GM23338 (cell line): ENCODE results near the gene GUCA1C. TPM values are rescaled to one million over a fixed set of nuclear protein-coding genes. Genes with fewer than 3 reads are reported as not detected.

Source experiments
- ATAC-seq: fragments of 200-7000 bp; cut with Tn5 transposase; 3 replicates; pipeline ENCODE4 v1.9.1; 2020
- DNase-seq: peaks from one replicate; pipeline ENCODE4 v3.0.0-alpha.2; 2015; ENCODE audit warnings: low spot score
- H2AFZ ChIP-seq: fragments of 200-600 bp; sonication (generic); 2 replicates; pipeline ENCODE4 v1.8.0; 2016; ENCODE audit warnings: antibody characterized with exemption, mild to moderate bottlenecking, moderate library complexity
- H3F3A ChIP-seq: fragments of 200-600 bp; sonication (generic); replicated peaks from 2 replicates; pipeline ENCODE4 v1.8.0; 2017; ENCODE audit warnings: antibody characterized with exemption, mixed run types, low read depth
- H3K27ac ChIP-seq: fragments of 200-600 bp; sonication (generic); 2 replicates; pipeline ENCODE4 v1.6.1; 2016; ENCODE audit warnings: low read depth
- H3K27me3 ChIP-seq: fragments of 200-600 bp; sonication (generic); 2 replicates; pipeline ENCODE4 v1.8.0; 2016; ENCODE audit warnings: mild to moderate bottlenecking, mixed run types, moderate library complexity; ENCODE audit not compliant: insufficient read depth
- H3K36me3 ChIP-seq: fragments of 200-600 bp; sonication (generic); 2 replicates; pipeline ENCODE4 v1.8.0; 2016; ENCODE audit warnings: mild to moderate bottlenecking; ENCODE audit not compliant: insufficient read depth
- H3K4me1 ChIP-seq: fragments of 200-600 bp; sonication (generic); 2 replicates; pipeline ENCODE4 v1.8.0; 2016; ENCODE audit warnings: mild to moderate bottlenecking, moderate library complexity; ENCODE audit not compliant: insufficient read depth
- H3K4me2 ChIP-seq: fragments of 200-600 bp; sonication (generic); 2 replicates; pipeline ENCODE4 v1.7.1; 2017; ENCODE audit warnings: mixed run types
- H3K4me3 ChIP-seq: fragments of 200-600 bp; sonication (generic); 2 replicates; pipeline ENCODE4 v1.6.1; 2016; ENCODE audit warnings: mixed run types
- H3K79me2 ChIP-seq: fragments of 200-600 bp; sonication (generic); replicated peaks from 2 replicates; pipeline ENCODE4 v1.8.0; 2017; ENCODE audit warnings: mild to moderate bottlenecking; ENCODE audit not compliant: insufficient read depth
- H3K9me2 ChIP-seq: fragments of 200-600 bp; sonication (generic); 2 replicates; pipeline ENCODE4 v1.8.0; 2017; ENCODE audit not compliant: insufficient read depth
- H4K20me1 ChIP-seq: fragments of 200-600 bp; sonication (generic); replicated peaks from 2 replicates; pipeline ENCODE4 v1.8.0; 2017; ENCODE audit warnings: mild to moderate bottlenecking; ENCODE audit not compliant: insufficient read depth
- H3K27ac Mint-ChIP-seq: 2 replicates; pipeline ENCODE4 v1.8.0; 2020; ENCODE audit warnings: inconsistent platforms, mild to moderate bottlenecking, moderate library complexity, mixed read lengths
- H3K27me3 Mint-ChIP-seq: 3 replicates; pipeline ENCODE4 v1.8.0; 2022; ENCODE audit warnings: low read depth, mild to moderate bottlenecking, moderate library complexity, mixed read lengths, inconsistent platforms; ENCODE audit not compliant: insufficient read depth, poor library complexity
- H3K36me3 Mint-ChIP-seq: 3 replicates; pipeline ENCODE4 v1.8.0; 2021; ENCODE audit warnings: low read depth, mild to moderate bottlenecking, inconsistent platforms, moderate library complexity, mixed read lengths
- H3K4me1 Mint-ChIP-seq: 3 replicates; pipeline ENCODE4 v1.8.0; 2020; ENCODE audit warnings: mild to moderate bottlenecking, inconsistent platforms, mixed read lengths
- H3K4me3 Mint-ChIP-seq: 3 replicates; pipeline ENCODE4 v1.8.0; 2021; ENCODE audit warnings: moderate library complexity, mild to moderate bottlenecking, inconsistent platforms, mixed read lengths
- H3K9me3 Mint-ChIP-seq: 3 replicates; pipeline ENCODE4 v1.8.0; 2020; ENCODE audit warnings: moderate library complexity, mild to moderate bottlenecking, inconsistent platforms, mixed read lengths
- CREB1 ChIP-seq: fragments of 250-450 bp; sonication (Bioruptor Pico); IDR thresholded peaks from 2 replicates; pipeline ENCODE4 v1.5.0; 2020; ENCODE audit warnings: low read depth, mild to moderate bottlenecking, moderate library complexity
- EZH2 ChIP-seq: fragments of 200-600 bp; sonication (generic); IDR thresholded peaks from one replicate; pipeline ENCODE4 v1.8.0; 2017; ENCODE audit warnings: antibody characterized with exemption, mild to moderate bottlenecking, low read depth; ENCODE audit not compliant: unreplicated experiment
- EZH2phosphoT487 ChIP-seq: fragments of 200-600 bp; sonication (generic); IDR thresholded peaks from one replicate; pipeline ENCODE4 v1.8.1; 2018; ENCODE audit warnings: antibody characterized with exemption; ENCODE audit not compliant: unreplicated experiment
- JUNB ChIP-seq: IDR thresholded peaks from one replicate; pipeline ENCODE4 v1.6.1; 2016; ENCODE audit warnings: antibody characterized with exemption; ENCODE audit not compliant: unreplicated experiment
- POLR2AphosphoS5 ChIP-seq: IDR thresholded peaks from 2 replicates; pipeline ENCODE4 v1.6.1; 2016; ENCODE audit warnings: antibody characterized with exemption, low read depth
- ZNF331 ChIP-seq: fragments of 250-450 bp; sonication (Bioruptor Pico); IDR thresholded peaks from 2 replicates; pipeline ENCODE4 v1.5.0; 2020; ENCODE audit warnings: low read depth, mild to moderate bottlenecking, moderate library complexity
- polyA plus RNA-seq: library from polyadenylated mRNA; unstranded; fragments of >200 nt; fragmentation: Nextera tagmentation; extraction: Ambion mirVana; gene quantifications from 2 replicates; pipeline ENCODE4 v1.2.1, GENCODE V29; 2016
- total RNA-seq: library from RNA; depleted of rRNA; stranded (reverse); fragments of >200 nt; shearing (Covaris generic); gene quantifications from 2 replicates; pipeline ENCODE4 v1.2.3, GENCODE V29; 2014
- TF ChIP-seq, protein P1 (sequence below), 2 experiments: fragments of 200-600 bp in 1 of 2; sonication (generic) in 1 of 2; conservative IDR thresholded peaks; 2 replicates each; pipeline versions ENCODE4 v1.5.1 to v1.6.1; 2016 to 2017; ENCODE audit warnings: antibody characterized with exemption in 2 of 2, low read depth in 2 of 2, mild to moderate bottlenecking in 2 of 2, moderate library complexity in 1 of 2
- TF ChIP-seq, protein P2 (sequence below): IDR thresholded peaks from 2 replicates; pipeline ENCODE4 v1.6.1; 2016; ENCODE audit warnings: antibody characterized with exemption
- TF ChIP-seq, protein P3 (sequence below): IDR thresholded peaks from one replicate; pipeline ENCODE4 v1.6.1; 2018; ENCODE audit warnings: antibody characterized with exemption; ENCODE audit not compliant: unreplicated experiment
- TF ChIP-seq, protein P4 (sequence below): fragments of 250-450 bp; sonication (Bioruptor Pico); IDR thresholded peaks from 2 replicates; pipeline ENCODE4 v1.5.0; 2020; ENCODE audit warnings: mild to moderate bottlenecking, moderate library complexity

The GUCA1C gene
- total and polyA plus RNA-seq, 2 experiments from 2014 or later: not detected

DNA sequence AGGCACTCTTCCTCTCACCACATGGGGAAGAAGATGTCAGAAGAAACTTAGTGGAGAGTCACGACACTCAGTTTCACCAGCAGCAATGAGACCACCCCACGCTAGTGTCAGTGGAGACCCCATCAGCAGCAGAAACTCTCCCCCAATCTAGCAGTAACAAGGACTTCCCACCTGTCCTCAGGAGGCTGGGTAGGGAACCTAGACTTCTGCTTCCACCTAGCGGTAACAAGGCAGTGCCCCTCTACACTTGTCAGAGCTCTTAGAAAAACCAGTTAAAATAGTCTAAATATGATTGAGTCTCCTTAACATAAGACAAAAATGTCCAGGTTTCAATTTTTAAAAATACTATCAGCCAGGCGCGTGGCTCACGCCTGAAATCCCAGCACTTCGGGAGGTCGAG is 73.8 kb downstream of the GUCA1C start:
- H3K27me3 ChIP-seq: no peaks in the 10 kb centered on the region
- Mint-ChIP-seq H3K4me3 (no peak overlapping the region), H3K27ac (no peak overlapping the region), H3K27me3 (no peaks in the 10 kb centered on the region), H3K9me3 (no peaks in the 10 kb centered on the region), H3K4me1 (no peaks in the 10 kb centered on the region), H3K36me3 (no peaks in the 10 kb centered on the region)
- no peaks in the 10 kb centered on the region for H3K4me1 ChIP-seq
- H4K20me1 ChIP-seq: no peaks in the 10 kb centered on the region
- H3K4me3 ChIP-seq: no peak overlapping the region
- H3K79me2 ChIP-seq: no peaks in the 10 kb centered on the region
- ATAC-seq (peak; percentile 64), DNase-seq (peak; percentile 12)
- no peaks in the 10 kb centered on the region for H3K36me3 ChIP-seq
- H3K4me2 ChIP-seq: no peak overlapping the region
- TF ChIP-seq POLR2AphosphoS5: no peak
- TF ChIP-seq, protein P1, sequence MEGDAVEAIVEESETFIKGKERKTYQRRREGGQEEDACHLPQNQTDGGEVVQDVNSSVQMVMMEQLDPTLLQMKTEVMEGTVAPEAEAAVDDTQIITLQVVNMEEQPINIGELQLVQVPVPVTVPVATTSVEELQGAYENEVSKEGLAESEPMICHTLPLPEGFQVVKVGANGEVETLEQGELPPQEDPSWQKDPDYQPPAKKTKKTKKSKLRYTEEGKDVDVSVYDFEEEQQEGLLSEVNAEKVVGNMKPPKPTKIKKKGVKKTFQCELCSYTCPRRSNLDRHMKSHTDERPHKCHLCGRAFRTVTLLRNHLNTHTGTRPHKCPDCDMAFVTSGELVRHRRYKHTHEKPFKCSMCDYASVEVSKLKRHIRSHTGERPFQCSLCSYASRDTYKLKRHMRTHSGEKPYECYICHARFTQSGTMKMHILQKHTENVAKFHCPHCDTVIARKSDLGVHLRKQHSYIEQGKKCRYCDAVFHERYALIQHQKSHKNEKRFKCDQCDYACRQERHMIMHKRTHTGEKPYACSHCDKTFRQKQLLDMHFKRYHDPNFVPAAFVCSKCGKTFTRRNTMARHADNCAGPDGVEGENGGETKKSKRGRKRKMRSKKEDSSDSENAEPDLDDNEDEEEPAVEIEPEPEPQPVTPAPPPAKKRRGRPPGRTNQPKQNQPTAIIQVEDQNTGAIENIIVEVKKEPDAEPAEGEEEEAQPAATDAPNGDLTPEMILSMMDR (conservative IDR thresholded peaks at IDR 0.05; ENCODE audit: low read depth in 2 of 2): peak; percentile 42 to 64
- no peak overlapping the region for H3K27ac ChIP-seq
- no peaks in the 10 kb centered on the region for H3F3A ChIP-seq
- H2AFZ ChIP-seq: no peak overlapping the region
- H3K9me2 ChIP-seq: no peaks in the 10 kb centered on the region

DNA sequence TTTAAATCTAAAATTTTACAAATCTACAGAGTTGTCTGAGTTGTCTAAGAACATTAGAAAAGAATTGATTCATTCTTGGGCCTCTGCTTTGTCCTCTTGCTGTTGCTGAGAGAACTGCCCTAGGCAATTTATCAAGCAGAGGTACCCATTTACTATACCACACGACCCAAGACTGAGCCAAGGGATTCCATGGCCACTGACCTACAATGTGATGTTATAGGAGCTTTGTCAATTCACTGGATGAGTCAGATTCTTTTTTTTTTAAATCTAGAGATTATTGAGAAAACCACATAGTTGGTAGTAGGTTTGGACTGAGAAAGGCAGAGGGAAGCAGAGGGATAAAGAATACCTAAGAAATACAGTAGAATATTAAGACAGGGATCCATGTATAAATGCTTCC is 75.8 kb downstream of the GUCA1C start:
- no peak for TF ChIP-seq EZH2
- no peak for TF ChIP-seq ZNF331 (CRISPR knock-in tag)
- TF ChIP-seq POLR2AphosphoS5: no peak
- TF ChIP-seq CREB1: no peak
- TF ChIP-seq, protein P2, sequence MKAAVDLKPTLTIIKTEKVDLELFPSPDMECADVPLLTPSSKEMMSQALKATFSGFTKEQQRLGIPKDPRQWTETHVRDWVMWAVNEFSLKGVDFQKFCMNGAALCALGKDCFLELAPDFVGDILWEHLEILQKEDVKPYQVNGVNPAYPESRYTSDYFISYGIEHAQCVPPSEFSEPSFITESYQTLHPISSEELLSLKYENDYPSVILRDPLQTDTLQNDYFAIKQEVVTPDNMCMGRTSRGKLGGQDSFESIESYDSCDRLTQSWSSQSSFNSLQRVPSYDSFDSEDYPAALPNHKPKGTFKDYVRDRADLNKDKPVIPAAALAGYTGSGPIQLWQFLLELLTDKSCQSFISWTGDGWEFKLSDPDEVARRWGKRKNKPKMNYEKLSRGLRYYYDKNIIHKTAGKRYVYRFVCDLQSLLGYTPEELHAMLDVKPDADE: no peak
- TF ChIP-seq, protein P3, sequence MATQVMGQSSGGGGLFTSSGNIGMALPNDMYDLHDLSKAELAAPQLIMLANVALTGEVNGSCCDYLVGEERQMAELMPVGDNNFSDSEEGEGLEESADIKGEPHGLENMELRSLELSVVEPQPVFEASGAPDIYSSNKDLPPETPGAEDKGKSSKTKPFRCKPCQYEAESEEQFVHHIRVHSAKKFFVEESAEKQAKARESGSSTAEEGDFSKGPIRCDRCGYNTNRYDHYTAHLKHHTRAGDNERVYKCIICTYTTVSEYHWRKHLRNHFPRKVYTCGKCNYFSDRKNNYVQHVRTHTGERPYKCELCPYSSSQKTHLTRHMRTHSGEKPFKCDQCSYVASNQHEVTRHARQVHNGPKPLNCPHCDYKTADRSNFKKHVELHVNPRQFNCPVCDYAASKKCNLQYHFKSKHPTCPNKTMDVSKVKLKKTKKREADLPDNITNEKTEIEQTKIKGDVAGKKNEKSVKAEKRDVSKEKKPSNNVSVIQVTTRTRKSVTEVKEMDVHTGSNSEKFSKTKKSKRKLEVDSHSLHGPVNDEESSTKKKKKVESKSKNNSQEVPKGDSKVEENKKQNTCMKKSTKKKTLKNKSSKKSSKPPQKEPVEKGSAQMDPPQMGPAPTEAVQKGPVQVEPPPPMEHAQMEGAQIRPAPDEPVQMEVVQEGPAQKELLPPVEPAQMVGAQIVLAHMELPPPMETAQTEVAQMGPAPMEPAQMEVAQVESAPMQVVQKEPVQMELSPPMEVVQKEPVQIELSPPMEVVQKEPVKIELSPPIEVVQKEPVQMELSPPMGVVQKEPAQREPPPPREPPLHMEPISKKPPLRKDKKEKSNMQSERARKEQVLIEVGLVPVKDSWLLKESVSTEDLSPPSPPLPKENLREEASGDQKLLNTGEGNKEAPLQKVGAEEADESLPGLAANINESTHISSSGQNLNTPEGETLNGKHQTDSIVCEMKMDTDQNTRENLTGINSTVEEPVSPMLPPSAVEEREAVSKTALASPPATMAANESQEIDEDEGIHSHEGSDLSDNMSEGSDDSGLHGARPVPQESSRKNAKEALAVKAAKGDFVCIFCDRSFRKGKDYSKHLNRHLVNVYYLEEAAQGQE: no peak
- no peak for TF ChIP-seq EZH2phosphoT487
- TF ChIP-seq, protein P4, sequence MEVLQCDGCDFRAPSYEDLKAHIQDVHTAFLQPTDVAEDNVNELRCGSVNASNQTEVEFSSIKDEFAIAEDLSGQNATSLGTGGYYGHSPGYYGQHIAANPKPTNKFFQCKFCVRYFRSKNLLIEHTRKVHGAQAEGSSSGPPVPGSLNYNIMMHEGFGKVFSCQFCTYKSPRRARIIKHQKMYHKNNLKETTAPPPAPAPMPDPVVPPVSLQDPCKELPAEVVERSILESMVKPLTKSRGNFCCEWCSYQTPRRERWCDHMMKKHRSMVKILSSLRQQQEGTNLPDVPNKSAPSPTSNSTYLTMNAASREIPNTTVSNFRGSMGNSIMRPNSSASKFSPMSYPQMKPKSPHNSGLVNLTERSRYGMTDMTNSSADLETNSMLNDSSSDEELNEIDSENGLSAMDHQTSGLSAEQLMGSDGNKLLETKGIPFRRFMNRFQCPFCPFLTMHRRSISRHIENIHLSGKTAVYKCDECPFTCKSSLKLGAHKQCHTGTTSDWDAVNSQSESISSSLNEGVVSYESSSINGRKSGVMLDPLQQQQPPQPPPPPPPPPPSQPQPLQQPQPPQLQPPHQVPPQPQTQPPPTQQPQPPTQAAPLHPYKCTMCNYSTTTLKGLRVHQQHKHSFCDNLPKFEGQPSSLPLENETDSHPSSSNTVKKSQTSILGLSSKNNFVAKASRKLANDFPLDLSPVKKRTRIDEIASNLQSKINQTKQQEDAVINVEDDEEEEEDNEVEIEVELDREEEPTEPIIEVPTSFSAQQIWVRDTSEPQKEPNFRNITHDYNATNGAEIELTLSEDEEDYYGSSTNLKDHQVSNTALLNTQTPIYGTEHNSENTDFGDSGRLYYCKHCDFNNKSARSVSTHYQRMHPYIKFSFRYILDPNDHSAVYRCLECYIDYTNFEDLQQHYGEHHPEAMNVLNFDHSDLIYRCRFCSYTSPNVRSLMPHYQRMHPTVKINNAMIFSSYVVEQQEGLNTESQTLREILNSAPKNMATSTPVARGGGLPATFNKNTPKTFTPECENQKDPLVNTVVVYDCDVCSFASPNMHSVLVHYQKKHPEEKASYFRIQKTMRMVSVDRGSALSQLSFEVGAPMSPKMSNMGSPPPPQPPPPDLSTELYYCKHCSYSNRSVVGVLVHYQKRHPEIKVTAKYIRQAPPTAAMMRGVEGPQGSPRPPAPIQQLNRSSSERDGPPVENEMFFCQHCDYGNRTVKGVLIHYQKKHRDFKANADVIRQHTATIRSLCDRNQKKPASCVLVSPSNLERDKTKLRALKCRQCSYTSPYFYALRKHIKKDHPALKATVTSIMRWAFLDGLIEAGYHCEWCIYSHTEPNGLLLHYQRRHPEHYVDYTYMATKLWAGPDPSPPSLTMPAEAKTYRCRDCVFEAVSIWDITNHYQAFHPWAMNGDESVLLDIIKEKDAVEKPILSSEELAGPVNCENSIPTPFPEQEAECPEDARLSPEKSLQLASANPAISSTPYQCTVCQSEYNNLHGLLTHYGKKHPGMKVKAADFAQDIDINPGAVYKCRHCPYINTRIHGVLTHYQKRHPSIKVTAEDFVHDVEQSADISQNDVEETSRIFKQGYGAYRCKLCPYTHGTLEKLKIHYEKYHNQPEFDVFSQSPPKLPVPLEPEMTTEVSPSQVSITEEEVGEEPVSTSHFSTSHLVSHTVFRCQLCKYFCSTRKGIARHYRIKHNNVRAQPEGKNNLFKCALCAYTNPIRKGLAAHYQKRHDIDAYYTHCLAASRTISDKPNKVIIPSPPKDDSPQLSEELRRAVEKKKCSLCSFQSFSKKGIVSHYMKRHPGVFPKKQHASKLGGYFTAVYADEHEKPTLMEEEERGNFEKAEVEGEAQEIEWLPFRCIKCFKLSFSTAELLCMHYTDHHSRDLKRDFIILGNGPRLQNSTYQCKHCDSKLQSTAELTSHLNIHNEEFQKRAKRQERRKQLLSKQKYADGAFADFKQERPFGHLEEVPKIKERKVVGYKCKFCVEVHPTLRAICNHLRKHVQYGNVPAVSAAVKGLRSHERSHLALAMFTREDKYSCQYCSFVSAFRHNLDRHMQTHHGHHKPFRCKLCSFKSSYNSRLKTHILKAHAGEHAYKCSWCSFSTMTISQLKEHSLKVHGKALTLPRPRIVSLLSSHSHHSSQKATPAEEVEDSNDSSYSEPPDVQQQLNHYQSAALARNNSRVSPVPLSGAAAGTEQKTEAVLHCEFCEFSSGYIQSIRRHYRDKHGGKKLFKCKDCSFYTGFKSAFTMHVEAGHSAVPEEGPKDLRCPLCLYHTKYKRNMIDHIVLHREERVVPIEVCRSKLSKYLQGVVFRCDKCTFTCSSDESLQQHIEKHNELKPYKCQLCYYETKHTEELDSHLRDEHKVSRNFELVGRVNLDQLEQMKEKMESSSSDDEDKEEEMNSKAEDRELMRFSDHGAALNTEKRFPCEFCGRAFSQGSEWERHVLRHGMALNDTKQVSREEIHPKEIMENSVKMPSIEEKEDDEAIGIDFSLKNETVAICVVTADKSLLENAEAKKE: no peak
- TF ChIP-seq JUNB: no peak
- H3K27me3 ChIP-seq: no peaks in the 10 kb centered on the region
- no peak overlapping the region for H2AFZ ChIP-seq
- no peaks in the 10 kb centered on the region for H3K4me1 ChIP-seq
- Mint-ChIP-seq H3K4me1 (no peaks in the 10 kb centered on the region), H3K27ac (no peak overlapping the region), H3K27me3 (no peaks in the 10 kb centered on the region), H3K9me3 (no peaks in the 10 kb centered on the region), H3K4me3 (no peak overlapping the region), H3K36me3 (no peaks in the 10 kb centered on the region)
- no peak overlapping the region for H3K4me2 ChIP-seq
- no peak for DNase-seq
- no peaks in the 10 kb centered on the region for H3F3A ChIP-seq
- no peak overlapping the region for H3K27ac ChIP-seq
- no peak for ATAC-seq
- no peaks in the 10 kb centered on the region for H3K9me2 ChIP-seq
- H3K36me3 ChIP-seq: no peaks in the 10 kb centered on the region
- H3K4me3 ChIP-seq: no peak overlapping the region
- no peaks in the 10 kb centered on the region for H4K20me1 ChIP-seq
- H3K79me2 ChIP-seq: no peaks in the 10 kb centered on the region
